GM19238 (cell line): ENCODE data around the gene CDK5RAP3.

Source experiments
- DNase-seq: peaks from one replicate; pipeline ENCODE4 v3.0.0; 2011; ENCODE audit warnings: low spot score; ENCODE audit not compliant: insufficient read length

CDK5RAP3 gene

GRCh38 chr17:48023400-48024148 lies 52.7 kb downstream of the CDK5RAP3 start:
- DNase-seq = no peak

GRCh38 chr17:48024149-48025039 lies 53.5 kb downstream of the CDK5RAP3 start:
- no peak for DNase-seq

- peak; percentile 87 for DNase-seq
These were observed 54.4 kb downstream of the CDK5RAP3 start for GRCh38 chr17:48025040-48025903.

DNA sequence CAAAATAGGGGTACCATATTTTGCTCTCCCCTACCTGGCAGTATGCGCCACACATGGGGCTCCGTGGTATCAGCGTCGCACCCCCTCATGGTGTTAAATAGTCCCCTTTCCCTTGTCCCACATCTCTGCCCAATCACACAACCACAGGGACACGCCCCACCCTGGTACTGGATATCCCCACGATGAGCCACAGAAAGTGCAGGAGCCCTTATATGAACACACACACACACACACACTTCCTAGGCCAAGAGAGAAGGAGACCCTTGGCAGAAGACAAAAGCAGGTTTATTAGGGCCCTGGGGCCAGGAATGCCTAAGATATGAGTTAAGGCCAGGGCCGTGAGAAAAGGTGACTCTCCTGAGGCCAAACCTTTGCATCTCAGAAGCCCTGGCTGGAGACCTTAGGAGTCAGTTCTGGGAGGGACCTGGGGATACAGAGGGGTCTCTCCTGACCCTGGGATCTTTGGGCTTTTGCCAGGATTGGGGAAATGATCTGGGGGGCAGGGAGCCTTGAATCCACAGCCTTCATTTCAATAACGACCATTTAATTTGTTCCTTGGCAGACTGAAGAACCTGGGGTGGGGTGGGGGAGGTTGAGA lies 55.1 kb downstream of the CDK5RAP3 start:
- no peak for DNase-seq

DNA sequence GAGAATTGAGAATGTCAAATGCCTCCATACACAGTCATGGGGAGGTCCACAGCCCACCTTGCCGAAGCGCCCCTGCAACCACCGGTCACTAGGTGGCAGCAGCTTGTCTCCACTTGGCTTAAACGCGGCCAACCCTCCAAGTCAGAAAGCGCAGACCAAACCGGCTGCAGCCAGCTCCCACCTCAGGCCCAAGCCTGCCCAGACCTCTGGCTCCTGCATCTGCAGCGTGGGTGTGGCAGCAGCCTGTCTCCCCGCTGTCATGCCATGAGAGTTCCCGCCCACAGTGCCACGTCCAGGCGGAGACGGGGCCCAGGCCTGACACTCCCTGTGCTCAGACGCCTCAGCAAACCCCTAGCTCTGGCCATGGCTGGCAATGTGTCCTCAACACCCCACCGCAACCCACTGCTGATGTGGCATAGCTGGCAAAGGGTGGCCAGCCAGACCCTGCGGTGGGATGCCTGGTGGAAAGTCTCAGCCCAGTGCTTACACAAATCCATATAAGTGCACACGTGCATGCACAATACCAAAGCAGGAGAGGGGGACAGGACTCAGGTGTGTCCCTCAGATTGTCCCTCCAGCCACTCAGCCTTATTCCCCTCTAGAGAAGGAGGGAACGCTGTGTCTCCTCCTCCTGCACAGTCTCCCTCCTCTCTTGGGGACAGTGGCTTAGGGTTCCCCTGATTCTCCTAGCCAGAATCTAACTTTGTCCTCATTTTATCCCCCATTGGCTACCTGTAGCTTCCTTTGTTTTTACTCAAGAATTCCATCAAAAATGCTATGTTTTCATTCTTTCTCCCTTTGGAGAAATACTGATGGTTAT lies 55.8 kb downstream of the CDK5RAP3 start:
- DNase-seq = peak; percentile 79

GRCh38 chr17:48027322-48027981 lies 56.5 kb downstream of the CDK5RAP3 start:
- no peak for DNase-seq

DNA sequence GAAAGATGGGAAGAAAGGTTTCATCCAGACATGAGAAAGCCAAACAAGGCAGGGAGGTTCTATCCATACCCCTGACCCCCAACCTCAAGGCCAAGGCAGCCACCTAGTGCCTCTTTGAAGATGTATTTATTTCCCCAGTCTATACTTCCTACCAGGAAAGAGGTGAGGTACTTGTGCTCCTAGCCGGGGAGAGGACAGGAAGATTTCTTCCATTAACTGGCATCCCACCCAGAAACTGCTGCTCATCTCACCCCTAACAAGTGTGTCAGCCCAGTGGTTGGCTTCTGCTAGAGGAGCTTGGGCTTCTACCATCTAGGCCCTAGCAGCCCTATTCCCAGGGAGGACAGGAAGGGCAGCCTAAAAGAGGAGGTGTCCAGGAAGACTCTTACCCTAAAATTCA lies 57.8 kb downstream of the CDK5RAP3 start:
- no peak for DNase-seq

- no peak for DNase-seq
These were observed 59.6 kb downstream of the CDK5RAP3 start for GRCh38 chr17:48030531-48030930.
